Activated CD4-positive, alpha-beta T cell treated with anti-CD3 and anti-CD28 coated beads for 36 hours (primary cell): ENCODE measurements around the gene TUBA1A. TPM values are rescaled to one million over a fixed set of nuclear protein-coding genes. Genes with fewer than 3 reads are reported as not detected.
A peak's percentile ranks its signal among the peaks of the same experiment; 100 is the strongest.

ENCODE experiments used
- ATAC-seq: fragments of 200-7000 bp; cut with Tn5 transposase; one replicate; pipeline ENCODE4 v1.10.0; 2021; ENCODE audit warnings: mild to moderate bottlenecking, moderate library complexity
- CTCF ChIA-PET: fragments of 350-600 bp; sonication (Branson Sonifier 250); formaldehyde crosslinking; loops from one replicate; lab custom pipeline; 2021; ENCODE audit warnings: antibody characterized with exemption; lab: Charles Lee
- POLR2A ChIA-PET: fragments of 350-600 bp; sonication (Branson Sonifier 250); formaldehyde crosslinking; loops from one replicate; lab custom pipeline; 2021; ENCODE audit warnings: antibody characterized with exemption, inconsistent platforms; lab: Charles Lee
- DNase-seq: peaks from one replicate; pipeline ENCODE4 v3.0.0-alpha.2; 2020
- H3K27ac Mint-ChIP-seq: one replicate; pipeline ENCODE4 v1.8.0; 2021; ENCODE audit warnings: mixed read lengths
- H3K27me3 Mint-ChIP-seq: one replicate; pipeline ENCODE4 v1.8.0; 2021; ENCODE audit warnings: mixed read lengths
- H3K36me3 Mint-ChIP-seq: one replicate; pipeline ENCODE4 v1.8.0; 2021; ENCODE audit warnings: low read depth, mixed read lengths
- H3K4me1 Mint-ChIP-seq: one replicate; pipeline ENCODE4 v1.8.0; 2021; ENCODE audit warnings: mixed read lengths
- H3K4me3 Mint-ChIP-seq: one replicate; pipeline ENCODE4 v1.8.0; 2021; ENCODE audit warnings: mild to moderate bottlenecking, moderate library complexity, mixed read lengths
- H3K9me3 Mint-ChIP-seq: one replicate; pipeline ENCODE4 v1.8.0; 2021; ENCODE audit warnings: low read depth, mixed read lengths
- intact Hi-C, 2 experiments: fragments of 100-400 bp; cut with DNase I in 1 of 2; cut with micrococcal nuclease in 1 of 2; formaldehyde crosslinking; loops; one replicate each; pipeline versions ENCODE4 v1.14.2 to v1.15.1; 2022 to 2024; cut with DNase I, micrococcal nuclease
- total RNA-seq, 2 experiments: library from RNA; stranded (reverse); gene quantifications; one replicate each; pipeline ENCODE4 v1.2.3, GENCODE V29; 2021

Gene TUBA1A
- total RNA-seq, result 10 to 100 TPM; 75.7 to 98.5 TPM

GRCh38 chr12:49188916-49189367, at the start of gene TUBA1A:
Gene TUBA1A (minus strand): TSS chr12:49189080. CDS start chr12:49188979, 101 bp downstream.
- POLR2A ChIA-PET, result interaction anchor here (0.6 to 2.0 kb wide), 11 partner anchors 13 to 836 kb away, joined by 3 to 47 read pairs (median 4); partner anchors contain the start of genes ARF3, RACGAP1, RHEBL1 and TUBA1B

GRCh38 chr12:49236423-49236822, 47.5 kb upstream of the TUBA1A start:
- CTCF ChIA-PET, result interaction anchor here (0.5 to 2.2 kb wide), 8 partner anchors 7 to 472 kb away, joined by 3 to 14 read pairs (median 4); partner anchors contain the start of gene TUBA1B
- ATAC-seq (peak; percentile 21), DNase-seq (no peak)
- intact Hi-C loops, result loop anchor here in 1 of 2 experiments (5.0 kb wide), 1 partner anchor 239 kb away; the partner anchor contains the start of gene DDN
- Mint-ChIP-seq H3K27ac (peak overlapping the region; percentile 52), H3K4me3 (no peak overlapping the region), H3K36me3 (no peaks in the 10 kb centered on the region), H3K9me3 (no peaks in the 10 kb centered on the region), H3K4me1 (peaks cover 20% of the 10 kb centered on the region), H3K27me3 (peaks cover 2% of the 10 kb centered on the region)
- POLR2A ChIA-PET, result interaction anchor here (0.6 kb wide), 1 partner anchor 1197 kb away, joined by 3 read pairs; no protein-coding TSS in a partner anchor

More at GRCh38 chr12:49188916-49189367, at the start of gene TUBA1A:
- CTCF ChIA-PET, result interaction anchor here (0.6 to 3.4 kb wide), 10 partner anchors 19 to 205 kb away, joined by 3 to 19 read pairs (median 4); no protein-coding TSS in a partner anchor
- intact Hi-C loops, result loop anchor here (1.0 to 5.0 kb wide), 14 partner anchors 12 to 553 kb away; partner anchors contain the start of genes LMBR1L (in 2 of the 2), TUBA1B (in 2 of the 2), ARF3 (in 1 of the 2) and DDX23 (in 1 of the 2)
- ATAC-seq (peak; percentile 95), DNase-seq (peak; percentile 97)
- H3K4me1 Mint-ChIP-seq, result peaks cover 24% of the 10 kb centered on the region
- H3K27ac Mint-ChIP-seq, result peak within 1 kb of the TSS; percentile 92
- H3K27me3 Mint-ChIP-seq, result no peaks in the 10 kb centered on the region
- H3K4me3 Mint-ChIP-seq, result peak within 1 kb of the TSS; percentile 92
- H3K36me3 Mint-ChIP-seq, result peaks cover 19% of the 10 kb centered on the region
- H3K9me3 Mint-ChIP-seq, result no peaks in the 10 kb centered on the region

GRCh38 chr12:49233842-49234526, 45.1 kb upstream of the TUBA1A start:
- CTCF ChIA-PET, result interaction anchor here (0.6 to 3.5 kb wide), 10 partner anchors 9 to 328 kb away, joined by 3 to 19 read pairs (median 4); partner anchors contain the start of genes RHEBL1 and TUBA1A
- H3K27ac Mint-ChIP-seq, result peak overlapping the region; percentile 83

GRCh38 chr12:49232940-49233841, 44.3 kb upstream of the TUBA1A start:
- ChIA-PET POLR2A (interaction anchor here (0.6 to 2.7 kb wide), 3 partner anchors 38 to 134 kb away, joined by 5 to 17 read pairs (median 8); partner anchors contain the start of gene TUBA1B), CTCF (interaction anchor here (0.5 to 3.5 kb wide), 12 partner anchors 10 to 465 kb away, joined by 3 to 19 read pairs (median 4); partner anchors contain the start of genes RHEBL1 and TUBA1A)
- intact Hi-C loops, result no loop called here
- no peak for DNase-seq
- no peak for ATAC-seq
- Mint-ChIP-seq H3K4me1 (peaks cover 20% of the 10 kb centered on the region), H3K27ac (peak overlapping the region; percentile 83), H3K27me3 (no peaks in the 10 kb centered on the region), H3K9me3 (no peaks in the 10 kb centered on the region), H3K36me3 (no peaks in the 10 kb centered on the region), H3K4me3 (peak overlapping the region; percentile 76)

More at GRCh38 chr12:49233842-49234526, 45.1 kb upstream of the TUBA1A start:
- DNase-seq (peak; percentile 66), ATAC-seq (peak; percentile 51)
- no peaks in the 10 kb centered on the region for H3K27me3 Mint-ChIP-seq
- POLR2A ChIA-PET, result interaction anchor here (0.6 to 2.7 kb wide), 3 partner anchors 37 to 133 kb away, joined by 5 to 17 read pairs (median 8); partner anchors contain the start of gene TUBA1B
- H3K4me1 Mint-ChIP-seq, result peaks cover 20% of the 10 kb centered on the region
- no peaks in the 10 kb centered on the region for H3K36me3 Mint-ChIP-seq
- H3K9me3 Mint-ChIP-seq, result no peaks in the 10 kb centered on the region
- H3K4me3 Mint-ChIP-seq, result peak overlapping the region; percentile 76
- intact Hi-C loops, result loop anchor here (1.0 to 2.0 kb wide), 8 partner anchors 31 to 518 kb away; partner anchors contain the start of genes TUBA1C (in 2 of the 2), CCNT1 (in 1 of the 2), LMBR1L (in 1 of the 2) and MCRS1 (in 1 of the 2)

- Mint-ChIP-seq H3K27ac (no peak overlapping the region), H3K36me3 (no peaks in the 10 kb centered on the region), H3K9me3 (no peaks in the 10 kb centered on the region), H3K4me1 (peaks cover 20% of the 10 kb centered on the region), H3K4me3 (no peak overlapping the region), H3K27me3 (no peaks in the 10 kb centered on the region)
- no peak for DNase-seq
- CTCF ChIA-PET, result interaction anchor here (0.5 to 3.5 kb wide), 9 partner anchors 11 to 466 kb away, joined by 3 to 19 read pairs (median 3); partner anchors contain the start of genes RHEBL1 and TUBA1A
- POLR2A ChIA-PET, result no interaction called here
- intact Hi-C loops, result no loop called here
- ATAC-seq, result no peak
Observed at GRCh38 chr12:49231878-49232655, 43.2 kb upstream of the TUBA1A start.

GRCh38 chr12:49230805-49231194, 41.9 kb upstream of the TUBA1A start:
- Mint-ChIP-seq H3K27ac (no peak overlapping the region), H3K36me3 (no peaks in the 10 kb centered on the region), H3K27me3 (no peaks in the 10 kb centered on the region), H3K4me1 (peaks cover 13% of the 10 kb centered on the region), H3K4me3 (no peak overlapping the region), H3K9me3 (no peaks in the 10 kb centered on the region)
- no peak for DNase-seq
- ChIA-PET POLR2A (no interaction called here), CTCF (interaction anchor here (0.5 to 1.7 kb wide), 7 partner anchors 9 to 183 kb away, joined by 3 to 6 read pairs (median 3); no protein-coding TSS in a partner anchor)
- no peak for ATAC-seq
- intact Hi-C loops, result no loop called here

GRCh38 chr12:49230176-49230804, 41.4 kb upstream of the TUBA1A start:
- ChIA-PET POLR2A (no interaction called here), CTCF (interaction anchor here (0.5 to 1.7 kb wide), 6 partner anchors 9 to 172 kb away, joined by 3 to 6 read pairs (median 4); no protein-coding TSS in a partner anchor)
- no peak overlapping the region for H3K27ac Mint-ChIP-seq
- peaks cover 10% of the 10 kb centered on the region for H3K4me1 Mint-ChIP-seq
- no peak for DNase-seq
- no peak overlapping the region for H3K4me3 Mint-ChIP-seq
- no peaks in the 10 kb centered on the region for H3K27me3 Mint-ChIP-seq
- ATAC-seq, result no peak
- intact Hi-C loops, result no loop called here
- H3K9me3 Mint-ChIP-seq, result no peaks in the 10 kb centered on the region
- no peaks in the 10 kb centered on the region for H3K36me3 Mint-ChIP-seq

- CTCF ChIA-PET, result interaction anchor here (0.8 kb wide), 1 partner anchor 136 kb away, joined by 4 read pairs; no protein-coding TSS in a partner anchor
Observed at GRCh38 chr12:49228653-49229052, 39.8 kb upstream of the TUBA1A start.

GRCh38 chr12:49227713-49228112, 38.8 kb upstream of the TUBA1A start:
- Mint-ChIP-seq H3K9me3 (no peaks in the 10 kb centered on the region), H3K27ac (no peak overlapping the region), H3K4me1 (no peaks in the 10 kb centered on the region), H3K4me3 (no peak overlapping the region), H3K27me3 (no peaks in the 10 kb centered on the region), H3K36me3 (no peaks in the 10 kb centered on the region)
- intact Hi-C loops, result no loop called here
- no peak for DNase-seq
- no peak for ATAC-seq
- ChIA-PET POLR2A (no interaction called here), CTCF (interaction anchor here (0.8 kb wide), 1 partner anchor 135 kb away, joined by 4 read pairs; no protein-coding TSS in a partner anchor)

More at GRCh38 chr12:49228653-49229052, 39.8 kb upstream of the TUBA1A start:
- Mint-ChIP-seq H3K36me3 (no peaks in the 10 kb centered on the region), H3K27ac (no peak overlapping the region), H3K4me1 (peaks cover 3% of the 10 kb centered on the region), H3K4me3 (no peak overlapping the region), H3K27me3 (no peaks in the 10 kb centered on the region), H3K9me3 (no peaks in the 10 kb centered on the region)
- no peak for DNase-seq
- intact Hi-C loops, result no loop called here
- ATAC-seq, result no peak
- POLR2A ChIA-PET, result no interaction called here
